Type B pancreatic cell (in vitro differentiated cells): ENCODE measurements around the gene OR6J1. TPM values are rescaled to one million over a fixed set of nuclear protein-coding genes. Genes with fewer than 3 reads are reported as not detected.

ENCODE experiments used
- DNase-seq: peaks from one replicate; pipeline ENCODE4 v3.0.0; 2021; ENCODE audit warnings: mixed read lengths; ENCODE audit not compliant: unreplicated experiment; ENCODE audit errors: extremely low spot score
- H3K27ac Mint-ChIP-seq: 2 replicates; pipeline ENCODE4 v1.8.0; 2021; ENCODE audit warnings: mild to moderate bottlenecking, mixed read lengths
- H3K27me3 Mint-ChIP-seq: 2 replicates; pipeline ENCODE4 v1.8.0; 2021; ENCODE audit warnings: mixed read lengths
- H3K36me3 Mint-ChIP-seq: 2 replicates; pipeline ENCODE4 v1.8.0; 2021; ENCODE audit warnings: mixed read lengths
- H3K4me1 Mint-ChIP-seq: one replicate; pipeline ENCODE4 v1.8.0; 2021; ENCODE audit warnings: mixed read lengths; ENCODE audit not compliant: unreplicated experiment
- H3K4me3 Mint-ChIP-seq: 2 replicates; pipeline ENCODE4 v1.8.0; 2021; ENCODE audit warnings: mild to moderate bottlenecking, mixed read lengths
- H3K9me3 Mint-ChIP-seq: 2 replicates; pipeline ENCODE4 v1.8.0; 2021; ENCODE audit warnings: mixed read lengths
- total RNA-seq: library from RNA; stranded (reverse); gene quantifications from 2 replicates; pipeline ENCODE4 v1.2.1, GENCODE V29; 2021; ENCODE audit warnings: low replicate concordance
- TF ChIP-seq, protein P1 (sequence below): fragments of 200-600 bp; sonication (generic); conservative IDR thresholded peaks from 2 replicates; pipeline ENCODE4 v1.5.0; 2021; ENCODE audit warnings: antibody characterized with exemption, mild to moderate bottlenecking

OR6J1 gene
- total RNA-seq, 1 donor from 2014 or later, result not detected

DNA sequence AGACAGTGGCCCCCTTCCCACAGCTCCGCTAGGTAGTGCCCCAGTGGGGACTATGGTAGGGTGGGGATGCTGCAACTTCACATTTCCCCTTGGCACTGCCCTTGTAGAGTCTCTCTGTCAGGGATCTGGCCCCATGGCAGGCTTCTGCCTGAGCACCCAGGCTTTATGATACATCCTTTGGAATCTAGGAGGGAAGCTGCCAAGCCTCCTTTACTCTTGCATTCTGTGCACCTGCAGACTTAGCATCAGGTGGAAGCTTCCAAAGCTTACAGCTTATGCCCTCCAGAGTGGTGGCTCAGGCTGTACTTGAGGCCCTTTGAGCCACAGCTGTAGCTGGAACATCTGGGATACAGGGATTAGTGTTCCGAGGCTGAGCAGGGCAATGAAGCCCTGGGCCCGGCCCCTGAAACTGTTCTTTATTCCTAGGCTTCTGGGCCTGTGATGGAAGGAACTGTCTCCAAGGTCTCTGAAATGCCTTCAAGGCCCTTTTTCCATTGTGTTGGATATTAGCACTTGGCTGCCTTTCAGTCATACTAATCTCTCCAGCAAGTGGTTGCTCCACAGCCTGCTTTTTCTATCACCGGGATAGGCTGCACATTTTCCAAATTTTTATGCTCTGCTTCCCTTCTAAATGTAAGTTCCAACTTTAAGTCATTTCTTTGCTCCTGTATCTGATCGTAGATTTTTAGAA, 22.2 kb upstream of the OR6J1 start:
- H3K4me1 Mint-ChIP-seq, result no peaks in the 10 kb centered on the region
- no peaks in the 10 kb centered on the region for H3K36me3 Mint-ChIP-seq
- no peaks in the 10 kb centered on the region for H3K9me3 Mint-ChIP-seq
- DNase-seq, result no peak
- TF ChIP-seq, protein P1, sequence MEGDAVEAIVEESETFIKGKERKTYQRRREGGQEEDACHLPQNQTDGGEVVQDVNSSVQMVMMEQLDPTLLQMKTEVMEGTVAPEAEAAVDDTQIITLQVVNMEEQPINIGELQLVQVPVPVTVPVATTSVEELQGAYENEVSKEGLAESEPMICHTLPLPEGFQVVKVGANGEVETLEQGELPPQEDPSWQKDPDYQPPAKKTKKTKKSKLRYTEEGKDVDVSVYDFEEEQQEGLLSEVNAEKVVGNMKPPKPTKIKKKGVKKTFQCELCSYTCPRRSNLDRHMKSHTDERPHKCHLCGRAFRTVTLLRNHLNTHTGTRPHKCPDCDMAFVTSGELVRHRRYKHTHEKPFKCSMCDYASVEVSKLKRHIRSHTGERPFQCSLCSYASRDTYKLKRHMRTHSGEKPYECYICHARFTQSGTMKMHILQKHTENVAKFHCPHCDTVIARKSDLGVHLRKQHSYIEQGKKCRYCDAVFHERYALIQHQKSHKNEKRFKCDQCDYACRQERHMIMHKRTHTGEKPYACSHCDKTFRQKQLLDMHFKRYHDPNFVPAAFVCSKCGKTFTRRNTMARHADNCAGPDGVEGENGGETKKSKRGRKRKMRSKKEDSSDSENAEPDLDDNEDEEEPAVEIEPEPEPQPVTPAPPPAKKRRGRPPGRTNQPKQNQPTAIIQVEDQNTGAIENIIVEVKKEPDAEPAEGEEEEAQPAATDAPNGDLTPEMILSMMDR, result no peak
- no peak overlapping the region for H3K27ac Mint-ChIP-seq
- no peak overlapping the region for H3K4me3 Mint-ChIP-seq
- peaks cover 6% of the 10 kb centered on the region for H3K27me3 Mint-ChIP-seq

DNA sequence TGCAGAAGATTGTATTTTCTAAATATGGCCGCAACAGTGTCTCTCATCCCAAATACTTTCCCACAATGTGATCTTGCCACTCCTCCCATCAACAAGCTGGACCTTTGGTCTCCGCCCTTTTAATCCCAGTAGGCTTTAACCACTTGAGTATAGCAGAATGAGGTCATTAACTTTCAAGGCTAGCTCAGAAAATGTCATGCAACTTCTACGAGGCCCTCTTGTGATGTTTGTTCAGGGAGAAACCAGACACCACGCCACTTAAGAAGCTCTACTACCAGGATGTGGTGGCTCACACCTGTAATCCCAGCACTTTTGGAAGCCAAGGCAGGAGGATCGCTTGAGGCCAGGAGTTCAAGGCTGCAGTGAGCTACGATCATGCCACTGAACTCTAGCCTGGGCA, 20.1 kb upstream of the OR6J1 start:
- Mint-ChIP-seq H3K4me3 (no peak overlapping the region), H3K36me3 (no peaks in the 10 kb centered on the region), H3K27me3 (peaks cover 6% of the 10 kb centered on the region), H3K4me1 (no peaks in the 10 kb centered on the region), H3K9me3 (no peaks in the 10 kb centered on the region), H3K27ac (no peak overlapping the region)
- DNase-seq, result no peak
- TF ChIP-seq, protein P1, result no peak

DNA sequence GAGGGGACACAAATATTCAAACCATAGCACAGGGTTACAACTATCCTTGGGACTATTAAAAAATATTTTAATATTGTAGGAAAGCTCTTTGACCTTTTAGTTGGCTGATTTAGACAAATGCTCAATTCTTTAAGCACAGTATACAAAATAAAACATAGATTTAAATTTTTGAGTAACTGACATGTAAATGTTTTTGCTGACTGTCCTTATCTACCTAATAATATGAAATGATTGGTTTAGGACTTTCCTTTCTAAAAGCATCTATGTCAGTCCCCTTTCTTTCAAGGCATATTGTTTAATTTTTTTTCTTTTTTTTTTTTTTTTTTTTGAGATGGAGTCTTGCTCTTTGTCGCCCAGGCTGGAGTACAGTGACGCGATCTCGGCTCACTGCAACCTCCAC, 16.5 kb upstream of the OR6J1 start:
- TF ChIP-seq, protein P1, result no peak
- peaks cover 5% of the 10 kb centered on the region for H3K27me3 Mint-ChIP-seq
- H3K27ac Mint-ChIP-seq, result no peak overlapping the region
- no peaks in the 10 kb centered on the region for H3K36me3 Mint-ChIP-seq
- H3K4me3 Mint-ChIP-seq, result no peak overlapping the region
- H3K4me1 Mint-ChIP-seq, result no peaks in the 10 kb centered on the region
- H3K9me3 Mint-ChIP-seq, result no peaks in the 10 kb centered on the region
- DNase-seq, result no peak

DNA sequence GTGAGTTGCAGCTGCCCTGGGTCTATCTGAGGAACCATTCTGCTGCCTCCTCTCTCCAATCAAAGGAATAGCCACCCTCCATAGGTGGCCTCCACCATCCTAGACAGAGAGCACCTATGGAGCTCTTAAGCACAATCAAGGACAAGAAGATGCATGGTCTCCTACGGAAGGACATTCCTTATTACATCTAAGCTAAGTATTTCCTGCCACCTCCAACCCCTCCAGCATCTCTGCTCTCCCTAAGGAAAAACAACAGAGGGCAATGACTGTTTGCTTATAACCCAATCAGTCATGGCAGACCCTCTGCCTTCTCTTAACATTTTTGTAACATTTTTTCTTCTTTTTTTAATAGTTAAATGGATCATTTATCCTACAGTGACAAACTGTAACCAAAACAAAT, 14.8 kb upstream of the OR6J1 start:
- H3K27me3 Mint-ChIP-seq, result no peaks in the 10 kb centered on the region
- H3K9me3 Mint-ChIP-seq, result no peaks in the 10 kb centered on the region
- DNase-seq, result no peak
- H3K36me3 Mint-ChIP-seq, result no peaks in the 10 kb centered on the region
- H3K4me1 Mint-ChIP-seq, result no peaks in the 10 kb centered on the region
- H3K4me3 Mint-ChIP-seq, result no peak overlapping the region
- no peak overlapping the region for H3K27ac Mint-ChIP-seq
- TF ChIP-seq, protein P1, result no peak

DNA sequence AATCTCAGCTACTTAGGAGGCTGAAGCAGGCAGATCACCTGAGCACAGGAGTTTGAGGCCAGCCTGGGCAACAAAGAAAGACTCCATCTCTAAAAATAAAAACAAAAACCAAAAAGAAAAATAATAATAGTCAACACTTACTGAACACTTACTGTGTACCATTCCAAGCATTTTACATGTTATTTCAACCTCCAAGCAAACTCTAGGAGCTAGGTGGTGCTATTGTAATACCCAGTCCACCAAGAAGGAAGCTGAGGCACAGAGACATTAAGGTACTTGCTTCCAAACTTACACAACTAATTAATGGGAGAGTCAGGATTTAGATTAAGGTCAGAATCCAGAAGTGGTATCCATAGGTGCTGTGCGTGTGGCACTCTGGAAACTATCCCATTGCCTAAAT, 13.7 kb upstream of the OR6J1 start:
- no peak overlapping the region for H3K4me3 Mint-ChIP-seq
- TF ChIP-seq, protein P1, result peak; percentile 20
- H3K27me3 Mint-ChIP-seq, result no peaks in the 10 kb centered on the region
- H3K27ac Mint-ChIP-seq, result no peak overlapping the region
- no peak for DNase-seq
- no peaks in the 10 kb centered on the region for H3K36me3 Mint-ChIP-seq
- peaks cover 4% of the 10 kb centered on the region for H3K4me1 Mint-ChIP-seq
- H3K9me3 Mint-ChIP-seq, result no peaks in the 10 kb centered on the region
